GM12878 (cell line): ENCODE data around the gene SCYL1. TPM values are rescaled to one million over a fixed set of nuclear protein-coding genes. Genes with fewer than 3 reads are reported as not detected.

Source experiments
- ATAC-seq: fragments of 200-7000 bp; cut with Tn5 transposase; 3 replicates; pipeline ENCODE4 v1.9.1; 2020; ENCODE audit warnings: mild to moderate bottlenecking, moderate library complexity
- BruUV-seq: library from RNA; stranded (reverse); fragments of 400-500 nt; replicated peaks from 2 replicates; lab custom pipeline; 2021; lab: Mats Ljungman, UMichigan
- CTCF ChIA-PET: fragments of 300-600 bp; sonication (Branson Sonifier 250); formaldehyde crosslinking; extraction: SDS; loops from one replicate; lab custom pipeline; 2021; ENCODE audit warnings: inconsistent platforms; lab: Yijun Ruan, JAX
- POLR2A ChIA-PET: fragments of 350-600 bp; formaldehyde crosslinking; extraction: SDS; loops from one replicate; lab custom pipeline; 2021; ENCODE audit warnings: inconsistent platforms; lab: Charles Lee
- RAD21 ChIA-PET: fragments of 300-600 bp; sonication (Branson Sonifier 250); formaldehyde crosslinking; loops from one replicate; lab custom pipeline; 2023; ENCODE audit warnings: antibody characterized with exemption; ENCODE audit not compliant: unreplicated experiment; lab: Charles Lee
- SMC1A ChIA-PET: fragments of 300-600 bp; sonication (Branson Sonifier 250); formaldehyde crosslinking; loops from one replicate; lab custom pipeline; 2023; ENCODE audit not compliant: unreplicated experiment, uncharacterized antibody; lab: Charles Lee
- DNase-seq: peaks from one replicate; pipeline ENCODE4 v3.0.0-alpha.2; 2011; ENCODE audit warnings: low read depth, low spot score
- FAIRE-seq: peaks from 3 replicates; lab custom pipeline; 2011; peaks lifted over from hg19 to GRCh38; lab: Jason Lieb, UNC
- H2AFZ ChIP-seq: 2 replicates; pipeline ENCODE4 v1.6.0; 2011; ENCODE audit warnings: low read depth, low read length, control low read depth; ENCODE audit not compliant: control insufficient read depth
- H3K27ac ChIP-seq: 2 replicates; pipeline ENCODE4 v1.5.1; 2011; ENCODE audit warnings: control low read depth; ENCODE audit not compliant: control insufficient read depth, insufficient read depth
- H3K27me3 ChIP-seq, 2 experiments: replicated peaks in 1 of 2; 2 replicates each; pipeline versions ENCODE4 v1.6.0 to v1.6.1; 2011; ENCODE audit warnings: low read length in 1 of 2; ENCODE audit not compliant: control insufficient read depth in 2 of 2, insufficient read depth in 2 of 2
- H3K36me3 ChIP-seq, 2 experiments: 2 replicates each; pipeline ENCODE4 v1.5.1; 2011; ENCODE audit warnings: low read length in 1 of 2; ENCODE audit not compliant: control insufficient read depth in 2 of 2, insufficient read depth in 2 of 2
- H3K4me1 ChIP-seq: 2 replicates; pipeline ENCODE4 v1.6.1; 2011; ENCODE audit warnings: mild to moderate bottlenecking, low read length, moderate library complexity, mixed read lengths; ENCODE audit not compliant: control insufficient read depth, insufficient read depth
- H3K4me2 ChIP-seq: 2 replicates; pipeline ENCODE4 v1.6.0; 2011; ENCODE audit warnings: control low read depth; ENCODE audit not compliant: control insufficient read depth, insufficient read depth
- H3K4me3 ChIP-seq: fragments of 200-600 bp; sonication (generic); 2 replicates; pipeline ENCODE4 v1.5.1; 2016
- H3K79me2 ChIP-seq: 2 replicates; pipeline ENCODE4 v1.6.0; 2011; ENCODE audit warnings: low read length; ENCODE audit not compliant: control insufficient read depth, insufficient read depth
- H3K9ac ChIP-seq: 2 replicates; pipeline ENCODE4 v1.8.0; 2011; ENCODE audit warnings: low read length, control low read depth, mixed read lengths; ENCODE audit not compliant: control insufficient read depth, insufficient read depth
- H3K9me3 ChIP-seq: replicated peaks from 3 replicates; pipeline ENCODE4 v1.5.1; 2011; ENCODE audit warnings: mild to moderate bottlenecking, low read length; ENCODE audit not compliant: control insufficient read depth, insufficient read depth
- H4K20me1 ChIP-seq: 2 replicates; pipeline ENCODE4 v1.6.0; 2011; ENCODE audit not compliant: control insufficient read depth, insufficient read depth
- CBX3 ChIP-seq: fragments of 200-600 bp; sonication (generic); IDR thresholded peaks from 2 replicates; pipeline ENCODE4 v1.6.1; 2016; ENCODE audit warnings: low read depth, borderline replicate concordance
- CREB1 ChIP-seq: IDR thresholded peaks from 2 replicates; pipeline ENCODE4 v1.6.1; 2012; ENCODE audit warnings: low read depth, mild to moderate bottlenecking, inconsistent platforms
- HDGF ChIP-seq: fragments of 450-650 bp; IDR thresholded peaks from 2 replicates; pipeline ENCODE4 v1.6.1; 2016; ENCODE audit warnings: antibody characterized with exemption
- POLR2AphosphoS2 ChIP-seq: IDR thresholded peaks from 2 replicates; pipeline ENCODE4 v1.6.1; 2011; ENCODE audit warnings: low read depth, mild to moderate bottlenecking, low read length, improper control_type of control experiment, moderate library complexity
- RELA ChIP-seq: fragments of 450-650 bp; IDR thresholded peaks from 2 replicates; pipeline ENCODE4 v1.8.0; 2014; ENCODE audit warnings: borderline replicate concordance; ENCODE audit not compliant: partially characterized antibody
- RELB ChIP-seq: fragments of 450-650 bp; IDR thresholded peaks from 2 replicates; pipeline ENCODE4 v1.6.1; 2017; ENCODE audit warnings: low read depth, mild to moderate bottlenecking, moderate library complexity
- SMC3 ChIP-seq: IDR thresholded peaks from 2 replicates; pipeline ENCODE4 v1.6.1; 2011; ENCODE audit warnings: low read length, improper control_type of control experiment, borderline replicate concordance
- YBX1 ChIP-seq: fragments of 450-650 bp; IDR thresholded peaks from 2 replicates; pipeline ENCODE4 v1.6.1; 2016; ENCODE audit warnings: antibody characterized with exemption
- ZBTB4 ChIP-seq: fragments of 450-650 bp; formaldehyde crosslinking; IDR thresholded peaks from 2 replicates; pipeline ENCODE4 v1.4.0; 2022; ENCODE audit warnings: mild to moderate bottlenecking, moderate library complexity
- ZNF384 ChIP-seq: IDR thresholded peaks from 2 replicates; pipeline ENCODE4 v1.6.1; 2012; ENCODE audit warnings: low read depth, mild to moderate bottlenecking, low read length, improper control_type of control experiment, borderline replicate concordance
- WGBS: methylation state at CpG from one replicate; pipeline ENCODE4 v1.1.6; 2016; ENCODE audit warnings: low lambda C conversion rate; ENCODE audit not compliant: insufficient replicate concordance, insufficient coverage; ENCODE audit errors: missing lambda C conversion rate; 5-methylcytosine and 5-hydroxymethylcytosine counted together
- in situ Hi-C: fragments of 300-500 bp; cut with MboI; formaldehyde crosslinking; loops from 9 replicates; pipeline ENCODE4 v1.14.3; 2018; ENCODE audit warnings: mixed read lengths
- intact Hi-C: fragments of 100-400 bp; cut with micrococcal nuclease; formaldehyde crosslinking; loops from one replicate; pipeline ENCODE4 v1.14.2; 2022; ENCODE audit not compliant: unreplicated experiment
- polyA plus RNA-seq, 11 experiments: library from polyadenylated mRNA; depleted of rRNA in 4 of 11; unstranded in 6 of 11; stranded (reverse) in 5 of 11; fragments of >200 nt; fragmentation: Nextera tagmentation in 4 of 11; fragmentation: Illumina TruSeq in 1 of 11; extraction: Ambion mirVana in 4 of 11; extraction: Trizol in 1 of 11; gene quantifications; 1 replicate in 1 of 11; 2 replicates in 10 of 11; pipeline versions ENCODE4 v1.2.1 to v1.2.3, GENCODE V29; 2011 to 2016; ENCODE audit warnings: inconsistent platforms in 2 of 11, missing spikeins in 2 of 11, low read depth in 1 of 11
- total RNA-seq, 4 experiments: library from RNA; depleted of rRNA in 3 of 4; stranded (reverse); fragments of >200 nt in 3 of 4; fragmentation: Illumina TruSeq in 1 of 4; extraction: Trizol in 1 of 4; gene quantifications; 2 replicates each; pipeline versions ENCODE4 v1.2.1 to v1.2.3, GENCODE V29; 2013 to 2021
- TF ChIP-seq, protein P1 (sequence below): IDR thresholded peaks from 2 replicates; pipeline ENCODE4 v1.6.1; 2012; ENCODE audit warnings: low read depth, low read length, improper control_type of control experiment
- TF ChIP-seq, protein P2 (sequence below): fragments of 450-650 bp; IDR thresholded peaks from 2 replicates; pipeline ENCODE4 v1.6.1; 2017; ENCODE audit warnings: mild to moderate bottlenecking, moderate library complexity

Gene SCYL1
- total and polyA plus RNA-seq, 10 of the 15 experiments (the other 5 are each of a cell fraction or from before 2014, with no cell fraction given) = 0.80 to 82.7 (median 51.2) TPM

DNA sequence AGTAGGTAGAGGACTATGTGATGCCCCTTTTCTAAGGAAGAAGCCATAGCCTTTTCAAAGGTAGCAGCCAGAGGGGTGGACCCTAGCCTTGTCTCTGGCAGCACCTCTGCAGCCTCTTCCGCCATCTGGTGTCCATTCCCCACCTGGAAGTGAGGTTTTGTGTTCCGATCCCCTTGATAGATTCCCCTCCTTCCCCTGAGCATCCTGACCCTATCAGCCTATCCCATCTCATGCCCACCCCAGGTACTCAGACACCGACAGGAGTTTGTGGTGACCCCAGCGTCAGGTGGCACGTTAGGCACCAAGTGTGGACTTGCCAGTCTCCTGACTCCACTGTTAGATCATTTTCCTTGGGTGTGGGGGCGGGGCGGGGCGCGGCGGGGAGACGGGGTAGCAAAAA is 47.1 kb downstream of the SCYL1 start:
- Histone ChIP-seq H3K36me3 (no peaks in the 10 kb centered on the region; a peak in 1 of 4 replicates), H3K79me2 (peaks cover 66% of the 10 kb centered on the region), H2AFZ (no peak overlapping the region), H3K27me3 (no peaks in the 10 kb centered on the region), H3K9ac (peak overlapping the region; percentile 56; the same call in 1 of the 2 replicates), H3K27ac (no peak overlapping the region), H3K4me2 (peak overlapping the region; percentile 94), H3K4me3 (peak overlapping the region; percentile 79), H4K20me1 (no peaks in the 10 kb centered on the region), H3K4me1 (peaks cover 25% of the 10 kb centered on the region), H3K9me3 (no peaks in the 10 kb centered on the region)
- intact Hi-C loops = loop anchor here (5.0 kb wide), 1 partner anchor 155 kb away; no protein-coding TSS in a partner anchor
- CTCF ChIA-PET = interaction anchor here (0.7 to 5.5 kb wide), 12 partner anchors 10 to 289 kb away, joined by 3 to 89 read pairs (median 4); partner anchors contain the start of genes MUS81, PCNX3 and SIPA1
- DNase-seq (no peak), ATAC-seq (no peak), FAIRE-seq (no peak)
- BruUV-seq = no TSS peak
- POLR2A ChIA-PET = interaction anchor here (0.8 to 4.7 kb wide), 7 partner anchors 17 to 75 kb away, joined by 4 to 66 read pairs (median 10); partner anchors contain the start of gene PCNX3
- in situ Hi-C loops = no loop called here
- SMC1A ChIA-PET = interaction anchor here (0.6 to 4.8 kb wide), 9 partner anchors 15 to 216 kb away, joined by 3 to 48 read pairs (median 4); partner anchors contain the start of genes PCNX3 and SIPA1
- RAD21 ChIA-PET = interaction anchor here (0.6 to 6.1 kb wide), 13 partner anchors 16 to 748 kb away, joined by 3 to 58 read pairs (median 6); partner anchors contain the start of genes MAP3K11 and PCNX3
- WGBS = 7% methylated on average over 11 of the region's 11 CpGs
- TF ChIP-seq HDGF (0 out of 2 replicates have a peak, but pooled peaks have one; percentile 69), RELB (no peak), CBX3 (no peak), ZBTB4 (CRISPR knock-in tag) (no peak), SMC3 (peak; percentile 24; the same call in 1 of the 2 replicates), ZNF384 (no peak), POLR2AphosphoS2 (no peak), CREB1 (no peak), RELA (no peak), YBX1 (no peak)
- TF ChIP-seq, protein P1, sequence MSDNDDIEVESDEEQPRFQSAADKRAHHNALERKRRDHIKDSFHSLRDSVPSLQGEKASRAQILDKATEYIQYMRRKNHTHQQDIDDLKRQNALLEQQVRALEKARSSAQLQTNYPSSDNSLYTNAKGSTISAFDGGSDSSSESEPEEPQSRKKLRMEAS = no peak
- TF ChIP-seq, protein P2, sequence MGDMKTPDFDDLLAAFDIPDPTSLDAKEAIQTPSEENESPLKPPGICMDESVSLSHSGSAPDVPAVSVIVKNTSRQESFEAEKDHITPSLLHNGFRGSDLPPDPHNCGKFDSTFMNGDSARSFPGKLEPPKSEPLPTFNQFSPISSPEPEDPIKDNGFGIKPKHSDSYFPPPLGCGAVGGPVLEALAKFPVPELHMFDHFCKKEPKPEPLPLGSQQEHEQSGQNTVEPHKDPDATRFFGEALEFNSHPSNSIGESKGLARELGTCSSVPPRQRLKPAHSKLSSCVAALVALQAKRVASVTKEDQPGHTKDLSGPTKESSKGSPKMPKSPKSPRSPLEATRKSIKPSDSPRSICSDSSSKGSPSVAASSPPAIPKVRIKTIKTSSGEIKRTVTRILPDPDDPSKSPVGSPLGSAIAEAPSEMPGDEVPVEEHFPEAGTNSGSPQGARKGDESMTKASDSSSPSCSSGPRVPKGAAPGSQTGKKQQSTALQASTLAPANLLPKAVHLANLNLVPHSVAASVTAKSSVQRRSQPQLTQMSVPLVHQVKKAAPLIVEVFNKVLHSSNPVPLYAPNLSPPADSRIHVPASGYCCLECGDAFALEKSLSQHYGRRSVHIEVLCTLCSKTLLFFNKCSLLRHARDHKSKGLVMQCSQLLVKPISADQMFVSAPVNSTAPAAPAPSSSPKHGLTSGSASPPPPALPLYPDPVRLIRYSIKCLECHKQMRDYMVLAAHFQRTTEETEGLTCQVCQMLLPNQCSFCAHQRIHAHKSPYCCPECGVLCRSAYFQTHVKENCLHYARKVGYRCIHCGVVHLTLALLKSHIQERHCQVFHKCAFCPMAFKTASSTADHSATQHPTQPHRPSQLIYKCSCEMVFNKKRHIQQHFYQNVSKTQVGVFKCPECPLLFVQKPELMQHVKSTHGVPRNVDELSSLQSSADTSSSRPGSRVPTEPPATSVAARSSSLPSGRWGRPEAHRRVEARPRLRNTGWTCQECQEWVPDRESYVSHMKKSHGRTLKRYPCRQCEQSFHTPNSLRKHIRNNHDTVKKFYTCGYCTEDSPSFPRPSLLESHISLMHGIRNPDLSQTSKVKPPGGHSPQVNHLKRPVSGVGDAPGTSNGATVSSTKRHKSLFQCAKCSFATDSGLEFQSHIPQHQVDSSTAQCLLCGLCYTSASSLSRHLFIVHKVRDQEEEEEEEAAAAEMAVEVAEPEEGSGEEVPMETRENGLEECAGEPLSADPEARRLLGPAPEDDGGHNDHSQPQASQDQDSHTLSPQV = no peak
